ENCODE measurements around the gene RRAGB. TPM values are rescaled to one million over a fixed set of nuclear protein-coding genes. Genes with fewer than 3 reads are reported as not detected.
A peak's percentile ranks its signal among the peaks of the same experiment; 100 is the strongest.
"Not testable (repeated sequence)": the region's sequence is repeated elsewhere in the genome, so short reads cannot be mapped to it uniquely, and the experiment has no call there.

Gene RRAGB
- total RNA-seq, 1 donor from 2014 or later: 17.1 TPM

GRCh38 chrX:55731826-55732225 lies 14.3 kb downstream of the RRAGB start:
- Histone ChIP-seq H3K36me3 (ENCODE audit: control insufficient read depth, insufficient read depth, low read length) (no peaks in the 10 kb centered on the region), H3K4me3 (ENCODE audit: low read depth, low read length) (no peak overlapping the region), H3K27me3 (ENCODE audit: control insufficient read depth, insufficient read depth, low read length) (no peaks in the 10 kb centered on the region)
- DNase-seq (ENCODE audit: low read depth) (no peak), FAIRE-seq (no peak)
- TF ChIP-seq, protein P1, sequence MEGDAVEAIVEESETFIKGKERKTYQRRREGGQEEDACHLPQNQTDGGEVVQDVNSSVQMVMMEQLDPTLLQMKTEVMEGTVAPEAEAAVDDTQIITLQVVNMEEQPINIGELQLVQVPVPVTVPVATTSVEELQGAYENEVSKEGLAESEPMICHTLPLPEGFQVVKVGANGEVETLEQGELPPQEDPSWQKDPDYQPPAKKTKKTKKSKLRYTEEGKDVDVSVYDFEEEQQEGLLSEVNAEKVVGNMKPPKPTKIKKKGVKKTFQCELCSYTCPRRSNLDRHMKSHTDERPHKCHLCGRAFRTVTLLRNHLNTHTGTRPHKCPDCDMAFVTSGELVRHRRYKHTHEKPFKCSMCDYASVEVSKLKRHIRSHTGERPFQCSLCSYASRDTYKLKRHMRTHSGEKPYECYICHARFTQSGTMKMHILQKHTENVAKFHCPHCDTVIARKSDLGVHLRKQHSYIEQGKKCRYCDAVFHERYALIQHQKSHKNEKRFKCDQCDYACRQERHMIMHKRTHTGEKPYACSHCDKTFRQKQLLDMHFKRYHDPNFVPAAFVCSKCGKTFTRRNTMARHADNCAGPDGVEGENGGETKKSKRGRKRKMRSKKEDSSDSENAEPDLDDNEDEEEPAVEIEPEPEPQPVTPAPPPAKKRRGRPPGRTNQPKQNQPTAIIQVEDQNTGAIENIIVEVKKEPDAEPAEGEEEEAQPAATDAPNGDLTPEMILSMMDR (IDR thresholded peaks at IDR 0.05; ENCODE audit: insufficient read depth, low read length, severe bottlenecking): no peak

- TF ChIP-seq, protein P1 (IDR thresholded peaks at IDR 0.05; ENCODE audit: insufficient read depth, low read length, severe bottlenecking): no peak
- FAIRE-seq: no peak
- Histone ChIP-seq H3K36me3 (ENCODE audit: control insufficient read depth, insufficient read depth, low read length) (peaks cover 4% of the 10 kb centered on the region), H3K27me3 (ENCODE audit: control insufficient read depth, insufficient read depth, low read length) (no peaks in the 10 kb centered on the region), H3K4me3 (ENCODE audit: low read depth, low read length) (no peak overlapping the region)
- no peak for DNase-seq (ENCODE audit: low read depth)
Observed at GRCh38 chrX:55738969-55739368, 21.4 kb downstream of the RRAGB start.

- DNase-seq (ENCODE audit: low read depth) (peak; percentile 38), FAIRE-seq (no peak)
- no peak overlapping the region for H3K4me3 ChIP-seq (ENCODE audit: low read depth, low read length)
- no peaks in the 10 kb centered on the region for H3K27me3 ChIP-seq (ENCODE audit: control insufficient read depth, insufficient read depth, low read length)
- TF ChIP-seq, protein P1 (IDR thresholded peaks at IDR 0.05; ENCODE audit: insufficient read depth, low read length, severe bottlenecking): no peak
- peaks cover 2% of the 10 kb centered on the region for H3K36me3 ChIP-seq (ENCODE audit: control insufficient read depth, insufficient read depth, low read length)
Observed at GRCh38 chrX:55742649-55743048, 25.1 kb downstream of the RRAGB start.

DNA sequence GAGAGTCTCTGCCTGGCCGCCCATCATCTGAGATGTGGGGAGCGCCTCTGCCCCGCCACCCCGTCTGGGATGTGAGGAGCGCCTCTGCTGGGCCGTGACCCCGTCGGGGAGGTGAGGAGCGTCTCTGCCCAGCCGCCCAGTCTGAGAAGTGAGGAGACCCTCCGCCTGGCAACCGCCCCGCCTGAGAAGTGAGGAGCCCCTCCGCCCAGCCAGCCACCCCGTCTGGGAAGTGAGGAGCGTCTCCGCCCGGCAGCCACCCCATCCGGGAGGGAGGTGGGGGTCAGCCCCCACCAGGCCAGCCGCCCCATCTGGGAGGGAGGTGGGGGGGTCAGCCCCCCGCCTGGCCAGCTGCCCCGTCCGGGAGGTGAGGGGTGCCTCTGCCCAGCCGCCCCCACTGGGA lies 30.9 kb downstream of the RRAGB start:
- not testable (repeated sequence) for H3K27me3 ChIP-seq (ENCODE audit: control insufficient read depth, insufficient read depth, low read length); FAIRE-seq; H3K4me3 ChIP-seq (ENCODE audit: low read depth, low read length); H3K36me3 ChIP-seq (ENCODE audit: control insufficient read depth, insufficient read depth, low read length); DNase-seq (ENCODE audit: low read depth)

GRCh38 chrX:55750256-55750655 lies 32.7 kb downstream of the RRAGB start:
- no peak for FAIRE-seq
- H3K36me3 ChIP-seq (ENCODE audit: control insufficient read depth, insufficient read depth, low read length): no peaks in the 10 kb centered on the region

GRCh38 chrX:55754861-55755294 lies 37.3 kb downstream of the RRAGB start:
- Histone ChIP-seq H3K4me3 (ENCODE audit: low read depth, low read length) (no peak overlapping the region), H3K27me3 (ENCODE audit: control insufficient read depth, insufficient read depth, low read length) (no peaks in the 10 kb centered on the region), H3K36me3 (ENCODE audit: control insufficient read depth, insufficient read depth, low read length) (no peaks in the 10 kb centered on the region)
- no peak for DNase-seq (ENCODE audit: low read depth)
- FAIRE-seq: no peak
- TF ChIP-seq, protein P1 (IDR thresholded peaks at IDR 0.05; ENCODE audit: insufficient read depth, low read length, severe bottlenecking): no peak

More at GRCh38 chrX:55750256-55750655, 32.7 kb downstream of the RRAGB start:
- Histone ChIP-seq H3K4me3 (ENCODE audit: low read depth, low read length) (no peak overlapping the region), H3K27me3 (ENCODE audit: control insufficient read depth, insufficient read depth, low read length) (no peaks in the 10 kb centered on the region)
- TF ChIP-seq, protein P1 (IDR thresholded peaks at IDR 0.05; ENCODE audit: insufficient read depth, low read length, severe bottlenecking): no peak
- DNase-seq (ENCODE audit: low read depth): no peak
